Tibial nerve (tissue), 4 donors: ENCODE results near the gene CNOT1.

ENCODE experiments used
- CTCF ChIP-seq, 5 experiments: fragments of 200-600 bp in 3 of 5; fragments of 450-650 bp in 2 of 5; sonication (generic) in 3 of 5; IDR thresholded peaks; one replicate each; pipeline ENCODE4 v1.5.1; 2016 to 2019; ENCODE audit warnings: antibody characterized with exemption in 5 of 5, mild to moderate bottlenecking in 3 of 5, moderate library complexity in 2 of 5
- EP300 ChIP-seq, 2 donors: sonication (generic); formaldehyde crosslinking; IDR thresholded peaks; one replicate each; pipeline ENCODE4 v1.6.1; 2017; ENCODE audit warnings: antibody characterized with exemption in 2 of 2, mild to moderate bottlenecking in 1 of 2
- POLR2A ChIP-seq, 2 donors: fragments of 450-650 bp; IDR thresholded peaks; one replicate each; pipeline ENCODE4 v1.6.1; 2017; ENCODE audit warnings: antibody characterized with exemption in 2 of 2, mild to moderate bottlenecking in 2 of 2, moderate library complexity in 2 of 2

GRCh38 chr16:58508671-58509251 is 120.9 kb downstream of the CNOT1 start:
- TF ChIP-seq CTCF (IDR thresholded peaks at IDR 0.05) (no peak), EP300 (IDR thresholded peaks at IDR 0.05) (no peak), POLR2A (IDR thresholded peaks at IDR 0.05) (no peak)
